ENCODE measurements around the gene OSCP1. TPM values are rescaled to one million over a fixed set of nuclear protein-coding genes. Genes with fewer than 3 reads are reported as not detected.

Gene OSCP1
- total RNA-seq, 1 experiment from 2014 or later = 5.8 TPM

DNA sequence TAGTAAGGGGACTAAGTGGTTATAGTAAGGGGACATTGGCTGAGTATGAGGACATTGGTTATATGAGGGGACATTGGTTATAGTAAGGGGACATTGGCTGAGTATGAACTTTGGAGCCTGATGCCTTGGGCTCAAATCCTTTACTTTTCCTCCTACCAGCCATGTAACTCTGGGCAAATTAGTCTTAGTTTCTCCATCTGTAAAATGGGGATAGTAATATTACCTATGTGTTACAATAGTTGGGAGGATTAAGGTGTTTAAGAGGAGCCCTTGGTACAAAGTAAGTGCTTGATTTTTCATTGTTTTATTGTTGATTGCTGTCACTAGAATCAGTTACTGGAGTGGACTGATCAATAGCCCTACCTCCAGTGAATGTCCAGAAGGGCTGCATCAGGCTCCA lies 2.8 kb downstream of the OSCP1 start:
- no peak for DNase-seq (ENCODE audit: low spot score)

- DNase-seq (ENCODE audit: low spot score) = no peak
These were observed 3.5 kb downstream of the OSCP1 start for GRCh38 chr1:36446746-36447145.

DNA sequence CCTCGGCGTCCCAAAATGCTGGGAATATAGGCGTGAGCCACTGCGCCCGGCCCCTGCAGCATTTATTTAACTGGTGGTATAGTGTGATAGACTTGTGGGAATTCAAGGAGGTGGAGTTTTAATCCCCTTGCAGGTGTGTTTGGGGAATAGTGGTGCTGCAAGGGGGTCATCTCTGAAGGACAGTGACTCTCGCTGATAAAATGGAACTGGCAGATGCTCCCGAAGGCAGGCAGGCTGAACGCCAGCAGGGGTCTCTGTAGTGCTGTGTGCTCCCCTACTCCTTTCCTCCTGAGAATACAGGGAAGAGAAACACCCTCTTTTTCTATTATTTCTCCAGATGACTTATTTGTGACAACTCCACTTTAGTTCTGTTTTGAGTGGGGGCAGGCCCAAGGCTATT lies 4.0 kb downstream of the OSCP1 start:
- no peak for DNase-seq (ENCODE audit: low spot score)

- no peak for DNase-seq (ENCODE audit: low spot score)
These were observed 7.0 kb downstream of the OSCP1 start for GRCh38 chr1:36443297-36443696.

- DNase-seq (ENCODE audit: low spot score) = no peak
These were observed 7.9 kb downstream of the OSCP1 start for GRCh38 chr1:36442337-36442736.

DNA sequence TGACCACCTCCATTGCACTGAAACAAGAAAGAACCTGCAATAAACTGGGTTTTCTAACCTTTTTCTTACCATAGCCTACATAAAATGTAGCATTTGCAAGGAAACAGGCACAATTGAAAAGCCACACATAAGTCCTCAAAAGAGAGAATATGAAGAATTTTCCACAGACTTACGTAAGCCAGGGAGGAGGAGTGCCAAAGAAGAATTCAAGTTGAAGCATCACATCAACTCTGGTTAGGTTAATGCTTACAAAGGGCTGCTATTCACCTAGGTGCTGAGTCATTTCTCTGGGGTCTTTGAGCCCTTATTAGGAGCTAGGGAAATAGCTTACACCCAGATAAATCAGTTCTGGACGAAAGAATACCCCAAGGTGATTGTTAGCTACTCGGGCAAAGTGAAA lies 9.6 kb downstream of the OSCP1 start:
- no peak for DNase-seq (ENCODE audit: low spot score)

DNA sequence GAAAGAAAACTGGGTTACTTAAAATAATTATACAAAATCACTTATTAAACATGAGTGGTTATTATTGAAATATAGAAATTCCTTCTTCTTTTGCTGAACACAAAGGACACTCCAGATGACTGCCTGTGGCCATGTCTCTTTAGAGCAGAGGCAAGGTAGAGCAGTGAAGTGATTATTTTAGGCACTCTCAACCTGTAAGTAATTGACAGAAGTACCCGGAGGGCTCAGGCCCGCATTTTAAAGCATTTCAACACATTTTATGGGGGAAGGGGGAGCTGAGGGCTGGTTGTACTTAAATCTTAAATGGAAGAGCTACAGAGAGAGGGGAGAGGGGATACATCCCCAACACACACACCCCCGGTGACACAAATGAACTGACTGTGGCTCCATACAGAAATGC lies 10.2 kb downstream of the OSCP1 start:
- DNase-seq (ENCODE audit: low spot score) = no peak

DNA sequence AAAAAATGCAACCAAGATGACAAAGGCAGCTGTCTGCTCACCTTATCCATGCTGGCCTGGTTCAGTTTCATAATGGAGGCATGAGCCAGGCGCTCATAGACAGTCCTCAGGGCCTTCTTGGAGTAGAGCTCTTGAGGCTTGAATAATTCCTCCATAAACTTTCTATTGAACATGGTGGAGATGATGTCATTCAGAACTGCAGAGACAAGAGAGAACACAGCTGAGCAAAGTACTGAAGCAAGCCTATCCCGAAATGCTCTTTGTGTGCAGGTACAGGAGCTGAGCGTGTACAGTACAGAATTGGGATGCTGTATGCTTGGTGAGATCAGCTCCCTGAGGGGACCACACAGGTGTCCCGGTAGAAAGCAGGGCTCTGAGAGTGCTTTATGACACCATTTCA lies 11.5 kb downstream of the OSCP1 start:
- DNase-seq (ENCODE audit: low spot score) = no peak

GRCh38 chr1:36436821-36437220 lies 13.4 kb downstream of the OSCP1 start:
- peak; percentile 31 for DNase-seq (ENCODE audit: low spot score)

- DNase-seq (ENCODE audit: low spot score) = no peak
These were observed 17.1 kb downstream of the OSCP1 start for GRCh38 chr1:36433102-36433501.

DNA sequence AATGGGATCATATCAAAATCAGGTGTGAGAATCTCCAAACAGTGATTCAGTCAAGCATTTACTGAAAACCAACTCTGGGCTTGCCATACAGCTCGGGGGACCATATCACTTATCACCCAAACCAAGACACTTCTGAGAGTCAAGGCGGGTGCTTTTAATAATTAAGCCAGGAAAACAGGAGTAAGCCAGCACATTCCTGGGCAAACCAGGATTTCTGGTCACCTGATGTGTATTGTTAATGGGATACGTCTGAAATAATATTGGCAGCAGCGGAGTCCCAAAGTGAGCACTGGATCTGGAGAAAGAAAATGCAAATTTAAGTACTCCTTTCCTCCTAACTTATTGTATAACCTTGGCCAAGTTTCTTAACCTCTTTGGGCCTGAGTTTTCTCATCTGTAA lies 17.6 kb downstream of the OSCP1 start:
- no peak for DNase-seq (ENCODE audit: low spot score)

DNA sequence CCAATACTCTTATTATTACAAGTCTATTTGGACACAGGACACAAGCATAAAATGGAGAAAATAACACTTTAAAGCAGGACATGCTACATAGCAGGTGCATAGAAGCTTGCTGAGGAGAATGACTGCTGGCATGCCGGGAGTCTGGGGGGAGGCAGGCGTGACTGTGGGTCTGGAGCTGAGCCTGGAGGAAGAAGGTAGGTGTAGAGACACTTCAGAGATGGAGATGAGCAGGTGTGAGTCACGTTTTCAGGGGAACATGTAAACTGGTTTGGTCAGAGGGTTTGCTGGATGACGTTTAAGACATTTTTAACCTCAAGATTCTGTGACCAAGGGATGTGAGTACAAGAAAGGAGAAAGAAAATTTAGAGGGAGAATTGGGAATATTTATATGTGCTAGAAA lies 24.5 kb downstream of the OSCP1 start:
- DNase-seq (ENCODE audit: low spot score) = no peak

DNA sequence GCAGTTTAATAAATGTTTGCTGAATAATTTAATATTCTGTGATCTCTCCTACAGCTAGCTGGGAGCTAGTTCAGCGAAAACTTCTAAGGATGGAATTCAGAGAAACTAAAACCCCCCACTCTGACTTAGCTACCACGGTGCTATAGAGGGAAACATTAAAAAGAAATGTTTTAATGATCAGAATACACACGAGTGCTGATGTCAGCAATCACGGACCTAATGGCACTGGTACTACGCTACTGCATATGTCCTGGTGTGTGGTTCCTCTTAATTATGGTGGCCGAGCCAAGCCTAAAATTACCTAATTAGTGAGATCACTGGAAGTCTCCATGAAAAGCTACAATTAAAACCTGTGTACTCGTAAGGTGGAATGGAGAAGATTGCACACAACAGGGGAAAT lies 28.6 kb downstream of the OSCP1 start:
- DNase-seq (ENCODE audit: low spot score) = no peak

- peak; percentile 70 for DNase-seq (ENCODE audit: low spot score)
These were observed 29.4 kb downstream of the OSCP1 start for GRCh38 chr1:36420836-36421317.

- no peak for DNase-seq (ENCODE audit: low spot score)
These were observed 29.8 kb downstream of the OSCP1 start for GRCh38 chr1:36420409-36420808.

DNA sequence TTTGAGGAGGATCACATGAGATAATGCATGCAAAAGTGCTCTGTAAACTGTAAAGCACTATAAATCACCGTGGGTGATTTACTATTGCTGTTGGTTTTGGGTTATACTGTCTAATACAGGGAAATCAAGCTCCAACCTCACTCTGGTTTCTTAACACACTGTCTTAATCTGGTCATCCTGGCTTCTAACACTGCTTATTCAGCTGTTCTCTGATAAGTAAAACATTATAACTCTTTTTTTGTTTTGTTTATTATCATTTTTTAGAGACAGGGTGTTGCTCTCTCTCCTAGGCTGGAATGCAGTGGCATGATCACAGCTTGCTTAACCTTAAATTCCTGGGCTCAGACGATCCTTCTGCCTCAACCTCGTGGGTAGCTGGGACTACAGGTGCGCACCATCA lies 30.7 kb downstream of the OSCP1 start:
- no peak for DNase-seq (ENCODE audit: low spot score)

- no peak for DNase-seq (ENCODE audit: low spot score)
These were observed 31.1 kb downstream of the OSCP1 start for GRCh38 chr1:36419140-36419539.

- DNase-seq (ENCODE audit: low spot score) = no peak
These were observed 32.3 kb downstream of the OSCP1 start for GRCh38 chr1:36417931-36418330.

DNA sequence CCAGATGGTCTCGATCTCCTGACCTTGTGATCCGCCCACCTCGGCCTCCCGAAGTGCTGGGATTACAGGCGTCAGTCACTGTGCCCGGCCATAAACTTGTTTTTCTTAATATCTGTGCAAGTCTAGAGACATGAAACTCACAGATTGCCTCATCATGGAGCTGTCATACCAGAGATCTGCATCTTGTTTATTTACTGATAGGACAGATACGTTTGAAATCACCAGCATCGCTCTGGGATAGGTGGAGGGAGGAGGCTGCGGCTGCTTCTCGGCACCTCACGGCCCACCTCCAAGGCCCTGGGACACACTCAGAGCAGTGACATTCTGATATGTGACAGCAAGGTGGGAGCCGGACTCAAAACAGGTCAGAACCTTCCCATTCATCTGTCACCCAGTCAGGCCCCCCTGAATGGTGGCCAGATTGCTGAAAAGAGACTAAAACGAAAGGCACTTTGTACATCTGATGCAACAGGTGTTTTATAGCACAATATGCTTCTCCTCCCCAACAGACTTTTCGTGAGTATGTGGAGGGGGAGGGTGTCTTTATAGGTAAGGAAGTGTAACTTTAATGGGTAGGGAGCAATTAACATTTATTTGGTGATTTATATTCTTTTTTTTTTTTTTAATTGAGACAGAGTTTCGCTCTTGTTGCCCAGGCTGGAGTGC lies 34.5 kb downstream of the OSCP1 start:
- no peak for DNase-seq (ENCODE audit: low spot score)

DNA sequence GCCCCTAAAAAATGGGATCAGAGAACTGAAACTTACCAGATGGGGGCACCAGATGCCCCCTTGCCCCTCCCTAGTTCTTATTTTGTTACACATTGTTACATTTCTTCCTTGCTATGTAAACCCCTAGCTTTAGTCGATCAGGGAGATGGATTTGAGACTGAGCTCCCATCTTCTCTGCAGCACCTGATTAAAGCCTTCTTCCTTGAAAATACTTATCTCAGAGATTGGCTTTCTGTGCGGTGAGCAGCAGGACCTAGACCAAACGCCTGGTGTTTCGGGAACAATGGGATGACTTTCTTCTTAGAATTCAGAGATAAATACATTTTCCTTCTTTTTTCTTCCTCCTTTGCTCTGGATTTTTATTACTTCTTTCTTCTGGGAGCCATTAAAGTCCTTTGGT lies 35.9 kb downstream of the OSCP1 start:
- no peak for DNase-seq (ENCODE audit: low spot score)

DNA sequence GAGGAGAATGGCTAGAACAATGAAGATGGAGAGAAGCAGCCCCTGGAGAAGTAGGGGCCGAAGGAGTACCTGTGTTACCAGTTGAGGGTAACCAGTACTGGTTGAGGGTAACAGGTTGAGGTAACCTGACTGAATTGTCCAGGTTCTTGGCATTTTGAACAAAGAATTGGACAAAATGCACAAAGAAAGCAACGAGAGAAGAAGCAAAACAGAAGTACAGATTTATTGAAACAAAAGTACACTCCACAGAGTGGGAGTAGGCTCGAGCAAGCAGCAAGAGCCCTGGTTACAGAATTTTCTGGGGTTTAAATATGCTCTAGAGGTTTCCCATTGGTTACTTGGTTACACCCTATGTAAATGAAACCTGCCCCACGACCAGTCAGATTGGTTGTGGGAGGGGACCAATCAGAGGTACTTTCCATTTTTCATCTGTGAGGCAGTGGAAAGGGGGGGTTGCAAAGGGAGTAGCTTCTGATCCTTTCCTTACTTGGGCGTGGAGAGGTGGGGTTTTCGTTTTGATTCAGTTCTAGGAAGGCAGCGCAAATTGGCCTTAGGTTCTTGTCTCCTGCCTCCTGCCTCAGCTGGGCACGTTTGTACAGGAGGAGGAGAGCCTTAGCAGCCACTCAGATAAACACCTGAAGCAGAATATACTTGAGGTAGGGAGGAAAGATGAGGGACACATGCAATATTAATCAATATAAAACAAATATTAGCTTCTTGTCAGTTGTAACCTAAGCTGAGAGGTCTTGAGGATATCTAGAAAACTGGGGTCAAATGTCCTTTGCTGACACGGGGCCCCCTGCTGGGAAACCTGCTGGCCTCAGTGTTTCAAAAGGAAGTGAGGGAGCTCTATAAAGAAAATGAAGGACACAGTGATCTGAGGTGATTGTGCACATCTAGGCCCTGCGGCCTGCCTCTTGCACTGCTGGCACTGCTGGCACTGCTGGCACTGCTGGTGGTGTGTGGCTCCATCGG lies 38.3 kb downstream of the OSCP1 start:
- DNase-seq (ENCODE audit: low spot score) = peak; percentile 24

DNA sequence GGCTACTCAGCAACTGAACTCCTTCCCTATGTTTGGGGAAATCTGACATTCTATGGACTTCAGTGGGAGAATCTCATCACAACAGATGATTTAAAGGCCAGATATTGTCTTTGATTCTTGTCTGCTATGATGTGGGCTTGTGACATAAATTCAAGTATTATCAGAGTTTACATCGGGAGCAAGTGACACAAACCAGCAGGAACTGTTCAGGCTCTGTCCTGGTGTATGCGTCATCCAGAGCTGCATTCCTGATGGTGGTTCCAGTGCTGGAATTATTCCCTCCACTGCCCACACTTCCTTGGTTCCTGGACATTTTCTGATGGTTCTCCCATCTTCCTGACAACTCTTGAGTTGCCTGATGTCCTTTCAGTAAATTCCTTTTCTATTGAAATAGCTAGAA lies 41.8 kb downstream of the OSCP1 start:
- DNase-seq (ENCODE audit: low spot score) = peak; percentile 70

GRCh38 chr1:36406440-36406839 lies 43.8 kb downstream of the OSCP1 start:
- no peak for DNase-seq (ENCODE audit: low spot score)
